Retinal pigment epithelial cell (primary cell): ENCODE data around the gene ZNF385B.
A peak's percentile ranks its signal among the peaks of the same experiment; 100 is the strongest.

Source experiments
- DNase-seq: peaks from one replicate; pipeline ENCODE4 v3.0.0-alpha.2; 2010; ENCODE audit warnings: low read depth
- H3K4me3 ChIP-seq: 2 replicates; pipeline ENCODE4 v1.5.1; 2011; ENCODE audit warnings: mild to moderate bottlenecking, low read length, control low read depth, moderate library complexity
- TF ChIP-seq, protein P1 (sequence below): conservative IDR thresholded peaks from 2 replicates; pipeline ENCODE4 v1.5.1; 2011; ENCODE audit warnings: low read depth, low read length, control low read depth, inconsistent platforms

Gene ZNF385B

DNA sequence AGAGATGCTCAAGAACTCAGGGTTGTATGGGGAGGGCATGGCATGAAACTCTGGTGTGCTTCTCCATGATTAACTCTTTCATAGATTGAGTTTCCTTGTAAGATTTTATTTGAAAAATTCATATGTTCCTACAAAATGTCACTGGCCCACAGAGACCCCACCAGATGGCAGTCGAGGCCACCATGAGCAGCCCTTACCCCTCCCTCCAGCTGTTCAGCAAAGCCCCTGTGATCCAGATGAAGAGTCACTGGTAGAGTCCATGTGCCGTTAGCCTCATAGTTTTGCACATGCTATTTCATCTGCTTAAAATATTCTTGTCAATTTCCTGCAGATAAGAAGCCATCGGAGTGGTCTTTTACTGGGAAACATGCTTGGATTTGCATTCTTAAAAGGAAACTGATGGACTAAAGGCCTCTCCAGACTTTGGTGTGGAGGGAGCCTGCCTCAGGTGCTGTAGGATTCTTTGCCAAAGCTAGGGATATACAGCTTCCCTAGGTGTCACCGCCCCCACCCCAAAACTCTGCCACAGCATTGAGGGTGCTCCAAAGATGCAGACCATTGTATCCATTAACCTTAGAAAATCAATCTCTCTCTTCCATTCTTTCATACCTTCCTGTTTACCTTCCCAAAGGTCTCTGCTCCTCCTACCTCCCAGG, 18.8 kb downstream of the ZNF385B start:
- H3K4me3 ChIP-seq = no peak overlapping the region
- no peak for DNase-seq
- TF ChIP-seq, protein P1, sequence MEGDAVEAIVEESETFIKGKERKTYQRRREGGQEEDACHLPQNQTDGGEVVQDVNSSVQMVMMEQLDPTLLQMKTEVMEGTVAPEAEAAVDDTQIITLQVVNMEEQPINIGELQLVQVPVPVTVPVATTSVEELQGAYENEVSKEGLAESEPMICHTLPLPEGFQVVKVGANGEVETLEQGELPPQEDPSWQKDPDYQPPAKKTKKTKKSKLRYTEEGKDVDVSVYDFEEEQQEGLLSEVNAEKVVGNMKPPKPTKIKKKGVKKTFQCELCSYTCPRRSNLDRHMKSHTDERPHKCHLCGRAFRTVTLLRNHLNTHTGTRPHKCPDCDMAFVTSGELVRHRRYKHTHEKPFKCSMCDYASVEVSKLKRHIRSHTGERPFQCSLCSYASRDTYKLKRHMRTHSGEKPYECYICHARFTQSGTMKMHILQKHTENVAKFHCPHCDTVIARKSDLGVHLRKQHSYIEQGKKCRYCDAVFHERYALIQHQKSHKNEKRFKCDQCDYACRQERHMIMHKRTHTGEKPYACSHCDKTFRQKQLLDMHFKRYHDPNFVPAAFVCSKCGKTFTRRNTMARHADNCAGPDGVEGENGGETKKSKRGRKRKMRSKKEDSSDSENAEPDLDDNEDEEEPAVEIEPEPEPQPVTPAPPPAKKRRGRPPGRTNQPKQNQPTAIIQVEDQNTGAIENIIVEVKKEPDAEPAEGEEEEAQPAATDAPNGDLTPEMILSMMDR = peak; percentile 64

DNA sequence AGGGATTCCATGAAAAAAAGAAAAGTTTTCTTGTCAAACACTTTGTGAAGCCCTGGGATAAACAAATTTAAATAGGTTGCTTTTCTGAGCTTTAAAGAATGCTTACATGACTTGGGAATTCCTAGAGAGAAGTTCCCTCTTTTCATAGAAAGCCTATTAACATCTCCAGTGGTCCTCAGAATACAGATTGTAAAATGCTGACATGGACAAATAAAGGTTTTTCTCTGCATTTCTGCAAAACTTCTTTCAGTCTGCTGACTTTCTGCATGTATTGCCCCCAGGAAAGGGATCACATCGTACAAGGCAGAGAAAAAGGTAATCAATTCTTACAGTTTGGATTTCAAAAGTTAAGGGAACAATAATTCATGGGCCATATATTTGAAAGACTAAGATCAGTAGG, 20.6 kb downstream of the ZNF385B start:
- no peak for DNase-seq
- TF ChIP-seq, protein P1 = no peak
- H3K4me3 ChIP-seq = no peak overlapping the region

DNA sequence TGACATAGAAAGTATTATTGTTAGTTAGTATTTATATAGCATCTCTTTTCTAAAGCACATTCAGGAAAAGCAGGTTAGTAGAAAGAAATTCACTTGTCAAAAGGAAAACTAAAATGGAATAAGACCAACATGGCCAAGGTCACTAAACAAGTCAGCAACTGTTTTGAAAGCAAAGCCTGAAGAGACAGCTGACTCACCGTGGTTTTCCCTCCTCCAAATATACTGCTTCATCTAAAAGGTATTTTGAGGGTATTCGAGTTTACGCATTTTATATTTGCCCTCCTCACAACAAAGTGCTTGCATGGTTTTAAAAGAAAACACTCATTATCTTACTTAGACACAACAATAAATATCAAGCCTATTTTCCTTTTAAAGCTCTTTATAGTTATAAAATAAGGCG, 24.0 kb downstream of the ZNF385B start:
- H3K4me3 ChIP-seq = no peak overlapping the region
- TF ChIP-seq, protein P1 = no peak
- DNase-seq = no peak

DNA sequence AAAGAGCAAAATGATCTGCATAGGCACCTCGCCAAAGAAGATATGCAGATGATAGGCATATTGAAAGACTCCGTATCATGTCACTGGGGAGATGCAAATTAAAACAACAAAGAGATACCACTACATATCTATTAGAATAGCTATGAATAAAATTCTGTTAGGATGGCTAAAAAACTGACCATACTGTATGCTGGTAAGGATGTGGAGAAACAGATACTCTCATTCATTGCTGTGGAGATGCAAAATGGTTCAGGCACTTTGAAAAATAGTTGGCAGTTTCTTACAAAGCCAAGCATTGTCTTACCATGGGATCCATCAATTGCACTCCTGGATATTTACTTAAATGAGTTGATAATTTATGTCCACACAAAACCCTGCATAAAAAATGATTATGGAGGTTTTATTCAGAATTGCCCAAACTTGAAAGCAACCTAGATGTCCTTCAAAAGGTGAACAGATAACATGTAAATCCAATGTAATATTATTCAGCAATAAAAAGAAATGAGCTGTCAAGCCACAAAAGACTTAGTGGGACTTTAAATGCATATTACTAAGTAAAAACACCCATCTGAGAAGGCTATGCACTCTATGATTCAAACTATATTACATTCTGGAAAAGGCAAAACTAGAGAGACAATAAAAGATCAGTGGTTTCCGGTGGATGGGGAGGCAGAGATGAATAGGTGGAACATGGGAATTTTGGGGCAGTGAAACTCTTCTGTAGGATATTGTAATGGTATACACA, 31.2 kb downstream of the ZNF385B start:
- no peak for DNase-seq
- TF ChIP-seq, protein P1 = no peak
- H3K4me3 ChIP-seq = no peak overlapping the region

DNA sequence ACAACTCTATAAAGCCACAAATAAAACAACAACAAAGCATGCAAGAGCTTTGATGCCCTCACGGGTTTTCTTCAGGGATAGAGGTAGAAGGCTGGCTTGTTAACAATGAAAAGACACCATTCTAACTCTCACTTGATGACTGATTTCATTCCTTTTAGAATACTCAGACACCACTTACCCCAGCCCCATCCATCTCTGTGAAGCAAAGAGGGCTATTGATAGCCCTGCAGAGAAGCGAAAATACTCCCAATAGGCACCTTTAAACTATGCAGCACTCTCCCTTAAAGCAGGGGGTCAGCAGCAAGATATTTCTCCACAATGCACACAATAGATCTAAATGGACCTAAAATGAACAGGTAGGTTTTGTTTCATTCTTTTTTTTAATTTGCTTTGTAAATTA, 35.1 kb downstream of the ZNF385B start:
- no peak overlapping the region for H3K4me3 ChIP-seq
- TF ChIP-seq, protein P1 = no peak
- DNase-seq = no peak

DNA sequence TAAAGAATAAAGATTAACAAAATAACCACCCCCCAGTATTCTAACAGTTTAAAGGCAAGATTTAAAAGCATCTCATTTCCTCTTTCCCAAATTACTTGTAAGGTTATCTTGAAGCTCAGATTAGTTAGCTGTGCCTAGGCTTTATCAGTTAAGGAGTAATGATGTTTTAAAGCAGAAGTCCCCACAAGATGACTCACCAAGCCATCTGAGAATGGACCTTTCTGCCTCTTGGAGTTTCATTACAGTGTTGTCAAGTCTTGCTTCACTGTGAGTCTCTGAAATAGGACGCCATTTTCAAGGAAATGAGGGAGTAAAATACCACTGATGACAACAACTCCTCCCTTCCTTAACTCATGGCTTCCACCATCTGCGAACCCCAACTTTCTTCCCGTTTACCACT, 35.9 kb downstream of the ZNF385B start:
- no peak overlapping the region for H3K4me3 ChIP-seq
- TF ChIP-seq, protein P1 = no peak
- DNase-seq = no peak

DNA sequence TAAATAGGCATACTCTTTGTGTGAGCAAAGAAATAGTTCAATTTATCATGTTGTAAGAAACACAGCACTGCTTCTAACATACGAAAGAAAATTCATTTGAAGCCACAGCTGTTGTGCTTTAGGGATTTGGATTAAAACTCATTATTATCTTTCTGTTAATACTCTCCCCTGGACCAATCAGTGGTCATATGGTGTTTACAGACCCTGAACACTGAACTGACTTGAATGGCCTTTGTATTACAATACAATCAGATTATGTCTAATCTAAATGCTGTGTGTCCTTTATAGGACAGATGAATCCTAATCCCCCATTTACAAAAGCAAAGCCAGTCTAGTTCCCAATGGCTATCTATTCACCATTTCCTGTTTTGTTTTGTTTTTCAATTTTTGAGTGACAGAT, 36.5 kb downstream of the ZNF385B start:
- TF ChIP-seq, protein P1 = no peak
- DNase-seq = no peak
- H3K4me3 ChIP-seq = no peak overlapping the region
